LNCAP (cell line): ENCODE data around the gene TACR1.

Experiments used
- CTCF ChIP-seq: fragments of 450-650 bp; IDR thresholded peaks from 2 replicates; pipeline ENCODE4 v1.5.1; 2017; ENCODE audit warnings: mild to moderate bottlenecking

TACR1 gene

GRCh38 chr2:75204833-75205232 is 5.5 kb upstream of the TACR1 start:
- no peak for TF ChIP-seq CTCF

GRCh38 chr2:75202359-75202758 is 3.0 kb upstream of the TACR1 start:
- TF ChIP-seq CTCF: no peak

GRCh38 chr2:75200140-75201096 is 1.1 kb upstream of the TACR1 start:
- no peak for TF ChIP-seq CTCF

- no peak for TF ChIP-seq CTCF
These were observed 4.1 kb downstream of the TACR1 start for GRCh38 chr2:75195076-75195691.

GRCh38 chr2:75194184-75194868 is 5.0 kb downstream of the TACR1 start:
- no peak for TF ChIP-seq CTCF

- TF ChIP-seq CTCF: no peak
These were observed 6.8 kb downstream of the TACR1 start for GRCh38 chr2:75192496-75192895.

- TF ChIP-seq CTCF: no peak
These were observed 8.9 kb downstream of the TACR1 start for GRCh38 chr2:75190271-75190990.
